GM18511 (cell line): ENCODE data around the gene RAB3A.
"Not testable (repeated sequence)": the region's sequence is repeated elsewhere in the genome, so short reads cannot be mapped to it uniquely, and the experiment has no call there.

Experiments
- ATAC-seq: cut with Tn5 transposase; IDR thresholded peaks from one replicate; pipeline ENCODE4 v1.9.1; 2021; ENCODE audit warnings: mild to moderate bottlenecking, moderate library complexity; ENCODE audit not compliant: unreplicated experiment

RAB3A gene

DNA sequence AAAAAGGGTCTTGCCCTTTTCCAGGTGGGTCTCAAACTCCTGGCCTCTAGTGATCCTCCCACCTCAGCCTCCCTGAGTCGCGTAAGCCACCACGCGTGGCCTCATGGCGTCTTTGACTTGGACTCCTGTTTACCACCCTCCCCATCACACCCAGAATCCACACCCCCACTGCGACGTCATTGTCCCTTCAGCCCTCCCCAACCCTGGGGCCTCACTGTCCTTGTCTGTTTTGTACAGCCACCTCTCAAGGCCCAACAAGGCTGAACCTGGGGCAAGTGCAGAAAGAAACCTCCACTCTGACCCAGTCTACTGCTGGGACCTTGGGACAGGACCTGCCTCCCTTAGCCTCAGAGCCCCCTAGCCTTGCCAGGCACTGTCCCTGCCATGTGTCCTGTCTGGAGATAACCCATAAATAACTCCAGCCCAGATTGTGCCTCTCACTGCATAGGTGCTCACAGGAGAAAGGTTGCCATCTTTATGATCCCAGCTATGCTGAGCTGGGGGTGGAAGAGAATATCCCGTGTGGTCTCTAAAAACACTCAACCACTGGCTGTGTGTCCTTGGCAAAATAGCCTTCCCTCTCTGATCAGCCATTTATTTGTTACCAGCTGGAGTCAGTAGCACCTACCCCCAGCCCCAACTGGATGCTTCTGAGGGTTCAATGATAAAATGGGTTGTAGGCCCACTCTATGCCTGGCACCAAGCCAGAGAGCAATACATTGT is 32.1 kb downstream of the RAB3A start:
- ATAC-seq: no peak

DNA sequence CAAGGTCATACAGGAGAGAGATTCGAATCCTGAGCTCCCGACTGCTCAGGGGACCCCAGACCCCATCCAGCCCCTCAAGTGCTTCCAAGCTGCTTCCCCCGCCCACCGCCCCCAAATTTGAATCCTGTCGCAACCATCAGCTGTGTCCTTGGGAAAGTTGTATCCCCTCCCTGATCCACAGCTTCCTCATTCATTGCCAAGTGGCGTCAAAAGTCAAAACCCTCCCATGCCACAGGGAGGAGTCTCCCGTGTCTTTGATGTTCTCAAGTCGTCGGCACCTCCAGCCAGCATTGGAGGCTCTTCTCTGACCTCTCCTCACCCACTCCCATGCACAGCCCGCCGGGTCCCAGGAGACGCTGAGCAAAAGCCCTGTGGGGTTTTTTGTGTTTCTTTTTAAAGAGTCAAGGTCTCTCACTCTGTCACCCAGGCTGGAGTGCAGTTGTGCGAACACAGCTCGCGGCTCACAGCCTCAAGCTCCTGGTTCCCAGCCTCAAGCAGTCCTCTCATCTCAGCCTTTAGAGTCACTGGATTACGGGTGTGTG is 33.1 kb downstream of the RAB3A start:
- ATAC-seq: no peak

DNA sequence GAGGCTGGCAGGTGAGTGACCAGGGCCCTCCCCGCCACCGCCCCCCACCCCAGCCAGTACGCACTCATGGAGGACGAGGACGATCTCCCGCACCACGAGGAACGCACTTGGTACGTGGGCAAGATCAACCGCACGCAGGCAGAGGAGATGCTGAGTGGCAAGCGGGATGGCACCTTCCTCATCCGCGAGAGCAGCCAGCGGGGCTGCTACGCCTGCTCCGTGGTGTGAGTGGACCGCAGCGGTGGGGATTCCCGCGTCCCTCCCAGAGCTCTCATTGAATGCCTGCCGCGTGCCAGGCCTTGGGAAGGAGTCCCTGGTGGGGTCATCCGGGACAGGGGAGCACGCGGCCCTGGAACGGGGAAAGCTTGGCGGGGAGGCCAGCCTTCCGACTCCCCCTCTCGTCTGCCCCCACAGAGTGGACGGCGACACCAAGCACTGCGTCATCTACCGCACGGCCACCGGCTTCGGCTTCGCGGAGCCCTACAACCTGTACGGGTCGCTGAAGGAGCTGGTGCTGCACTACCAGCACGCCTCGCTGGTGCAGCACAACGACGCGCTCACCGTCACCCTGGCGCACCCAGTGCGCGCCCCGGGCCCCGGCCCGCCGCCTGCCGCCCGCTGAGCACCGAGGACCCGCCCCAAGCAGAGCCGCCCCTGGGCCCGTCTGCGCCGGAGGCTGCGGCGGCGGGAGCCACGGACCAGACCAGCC is 35.0 kb downstream of the RAB3A start:
- no peak for ATAC-seq

DNA sequence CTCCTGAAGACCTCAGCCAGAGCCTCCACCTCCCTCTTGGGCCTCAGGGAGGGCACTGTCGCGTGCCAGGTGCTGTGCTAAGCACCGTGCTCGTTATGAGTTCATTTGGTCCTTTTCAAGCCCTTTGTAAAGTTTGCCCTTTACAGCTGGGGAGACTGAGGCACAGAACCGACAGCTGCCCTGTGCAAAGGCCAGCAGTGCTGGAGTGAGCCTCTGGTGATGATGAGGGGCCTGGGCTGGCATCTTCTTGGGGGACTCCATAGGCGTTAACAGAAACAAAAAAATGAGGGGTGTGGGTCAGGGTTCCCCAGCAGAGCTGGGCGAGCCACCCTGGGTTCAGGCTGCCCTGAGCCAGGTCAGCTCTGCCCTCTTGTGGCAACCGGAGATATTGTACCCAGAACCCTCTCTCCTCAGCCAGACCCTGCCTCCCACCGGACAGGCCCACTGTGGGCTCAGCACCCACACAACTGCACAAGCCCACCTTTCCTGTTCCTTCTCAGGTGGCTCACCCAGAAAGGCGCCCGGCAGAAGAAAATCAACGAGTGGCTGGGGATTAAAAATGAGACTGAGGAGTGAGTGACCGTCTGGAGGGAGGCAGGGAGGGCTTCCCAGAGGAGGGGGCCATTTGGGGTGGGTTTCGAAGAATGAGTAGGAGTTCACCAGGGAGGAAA is 35.7 kb downstream of the RAB3A start:
- ATAC-seq: no peak

DNA sequence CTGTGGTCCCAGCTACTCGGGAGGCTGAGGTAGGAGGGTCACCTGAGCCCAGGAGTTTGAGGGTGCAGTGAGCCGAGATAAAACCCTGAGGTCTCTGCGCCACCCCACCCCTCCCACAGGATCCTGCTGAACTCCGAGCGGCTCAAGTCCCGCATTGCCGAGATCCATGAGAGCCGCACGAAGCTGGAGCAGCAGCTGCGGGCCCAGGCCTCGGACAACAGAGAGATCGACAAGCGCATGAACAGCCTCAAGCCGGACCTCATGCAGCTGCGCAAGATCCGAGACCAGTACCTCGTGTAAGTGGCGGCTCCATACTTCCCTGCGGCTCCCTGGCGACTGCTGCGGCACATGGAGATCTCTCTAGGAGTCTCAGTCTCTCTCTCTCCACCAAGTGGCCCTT is 36.8 kb downstream of the RAB3A start:
- no peak for ATAC-seq

DNA sequence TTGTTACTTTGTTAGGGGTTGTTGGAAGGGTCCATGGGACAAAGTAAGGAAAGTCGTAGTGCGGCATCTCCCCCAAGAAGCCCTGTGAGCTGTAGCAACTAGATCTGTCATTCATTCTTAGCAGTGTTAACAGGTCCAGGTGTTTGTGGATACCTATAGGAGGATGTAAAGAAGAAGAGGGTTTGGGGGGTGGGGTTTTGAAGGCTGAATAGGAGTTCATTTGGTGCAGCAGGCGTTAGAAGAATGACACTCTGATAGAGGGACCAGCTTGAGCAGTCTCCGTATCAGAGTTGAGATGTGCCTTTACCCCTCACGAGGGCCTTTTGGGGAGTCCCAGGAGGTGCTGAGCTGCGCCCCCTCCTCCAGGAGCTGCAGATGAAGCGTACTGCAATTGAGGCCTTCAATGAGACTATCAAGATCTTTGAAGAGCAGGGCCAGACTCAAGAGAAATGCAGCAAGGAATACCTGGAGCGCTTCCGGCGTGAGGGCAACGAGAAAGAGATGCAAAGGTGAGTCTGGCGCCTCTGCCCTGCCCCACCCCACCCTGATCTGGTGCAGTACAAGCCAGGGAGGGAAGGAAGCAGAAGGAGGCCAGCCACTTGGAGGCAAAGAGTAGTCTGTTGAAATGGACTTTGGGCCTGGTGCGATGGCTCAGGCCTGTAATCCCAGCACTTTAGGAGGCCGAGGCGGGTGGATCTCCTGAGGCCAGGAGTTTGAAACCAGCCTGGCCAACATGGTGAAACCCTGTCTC is 37.9 kb downstream of the RAB3A start:
- no peak for ATAC-seq

DNA sequence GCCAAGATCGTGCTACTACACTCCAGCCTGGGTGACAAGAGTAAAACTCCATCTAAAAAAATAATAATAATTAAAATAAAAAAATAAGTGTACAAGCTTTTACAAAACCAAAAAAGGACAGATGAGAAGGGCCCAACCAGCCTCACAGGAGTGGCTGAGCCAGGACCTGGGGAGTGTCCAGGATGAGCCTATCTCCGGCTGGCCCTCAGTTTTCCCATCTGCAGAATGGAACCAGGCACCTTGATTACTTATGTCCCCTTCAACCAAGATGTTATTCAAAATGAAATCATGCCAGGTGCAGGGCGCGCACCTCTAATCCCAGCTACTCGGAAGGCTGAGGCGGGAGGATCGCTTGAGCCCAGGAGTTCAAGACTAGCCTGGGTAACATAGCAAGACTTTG is 39.8 kb downstream of the RAB3A start:
- no peak for ATAC-seq

DNA sequence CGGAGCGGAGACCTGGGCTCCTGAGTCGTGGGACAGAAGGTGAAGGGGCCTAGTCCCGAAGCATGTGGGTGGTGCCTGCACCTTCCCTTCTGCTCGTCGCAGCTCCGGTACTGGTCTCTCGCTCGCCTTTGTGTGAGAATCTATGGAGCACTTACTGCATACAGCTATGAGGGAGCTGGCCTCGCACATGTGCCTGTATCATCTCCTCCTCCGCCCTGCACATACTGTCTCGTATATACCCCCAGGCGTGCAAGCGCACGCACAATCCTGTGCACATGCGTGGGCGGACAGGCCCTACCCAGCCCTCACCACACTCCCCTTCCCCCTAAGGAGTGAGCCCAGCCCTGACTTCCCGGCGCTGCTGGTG is 42.2 kb downstream of the RAB3A start:
- no peak for ATAC-seq

DNA sequence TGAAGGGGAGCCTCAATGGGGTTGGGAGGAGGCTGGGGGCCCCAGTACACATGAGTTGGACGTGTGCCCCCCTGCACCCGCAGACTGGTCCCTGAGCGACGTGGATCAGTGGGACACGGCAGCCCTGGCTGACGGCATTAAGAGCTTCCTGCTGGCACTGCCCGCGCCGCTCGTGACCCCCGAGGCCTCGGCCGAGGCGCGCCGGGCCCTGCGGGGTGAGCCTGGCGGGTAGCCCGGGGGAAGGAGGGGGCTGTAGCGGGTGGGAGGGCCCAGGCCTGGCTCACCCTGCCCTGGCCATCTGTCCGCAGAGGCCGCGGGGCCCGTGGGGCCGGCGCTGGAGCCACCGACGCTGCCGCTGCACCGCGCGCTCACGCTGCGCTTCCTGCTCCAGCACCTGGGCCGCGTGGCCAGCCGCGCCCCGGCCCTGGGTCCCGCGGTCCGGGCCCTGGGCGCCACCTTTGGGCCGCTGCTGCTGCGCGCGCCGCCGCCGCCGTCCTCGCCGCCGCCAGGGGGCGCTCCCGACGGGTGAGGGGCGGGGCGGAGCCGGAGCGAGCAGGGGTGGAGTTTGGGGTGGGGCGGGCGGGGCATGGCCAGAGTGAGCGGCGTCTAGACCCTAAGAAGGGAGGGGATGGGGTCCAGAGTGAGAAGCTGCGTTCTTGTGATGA is 42.7 kb downstream of the RAB3A start:
- ATAC-seq: peak; percentile 70

DNA sequence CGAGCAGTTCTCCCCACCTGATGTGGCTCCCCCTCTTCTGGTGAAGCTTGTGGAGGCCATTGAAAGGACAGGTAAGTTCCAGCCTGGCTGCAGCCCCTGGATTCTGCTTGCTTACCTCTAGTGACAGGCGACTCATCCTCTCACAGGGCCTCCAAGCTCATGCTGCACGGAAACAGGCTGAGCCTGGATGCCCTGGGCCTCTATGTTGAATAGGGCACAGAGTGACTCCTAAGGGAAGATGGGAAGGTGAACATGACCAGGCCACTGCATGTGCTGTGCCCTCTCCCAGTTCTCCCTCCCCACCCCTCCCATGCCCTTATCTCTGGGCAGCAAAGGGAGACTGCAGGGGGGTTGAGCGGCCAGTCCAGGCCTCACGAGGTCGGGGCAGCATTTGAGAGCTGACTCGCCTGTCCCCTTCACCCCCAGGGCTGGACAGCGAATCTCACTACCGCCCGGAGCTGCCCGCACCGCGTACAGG is 43.3 kb downstream of the RAB3A start:
- no peak for ATAC-seq

DNA sequence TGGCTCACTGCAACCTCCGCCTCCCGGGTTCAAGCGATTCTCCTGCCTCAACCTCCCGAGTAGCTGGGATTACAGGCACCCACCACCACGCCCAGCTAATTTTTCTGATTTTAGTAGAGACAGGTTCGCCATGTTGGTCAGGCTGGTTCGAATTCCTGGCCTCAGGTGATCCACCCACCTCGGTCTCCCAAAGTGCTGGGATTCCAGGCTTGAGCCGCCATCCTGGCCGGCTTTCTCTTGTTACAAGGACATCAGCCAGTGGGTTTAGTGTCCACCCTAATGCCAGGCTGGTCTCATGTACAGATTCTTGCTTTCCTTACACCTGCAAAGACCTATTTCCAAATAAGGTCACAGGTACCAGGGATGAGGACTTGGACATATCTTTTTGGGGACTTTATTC is 44.0 kb downstream of the RAB3A start:
- no peak for ATAC-seq

DNA sequence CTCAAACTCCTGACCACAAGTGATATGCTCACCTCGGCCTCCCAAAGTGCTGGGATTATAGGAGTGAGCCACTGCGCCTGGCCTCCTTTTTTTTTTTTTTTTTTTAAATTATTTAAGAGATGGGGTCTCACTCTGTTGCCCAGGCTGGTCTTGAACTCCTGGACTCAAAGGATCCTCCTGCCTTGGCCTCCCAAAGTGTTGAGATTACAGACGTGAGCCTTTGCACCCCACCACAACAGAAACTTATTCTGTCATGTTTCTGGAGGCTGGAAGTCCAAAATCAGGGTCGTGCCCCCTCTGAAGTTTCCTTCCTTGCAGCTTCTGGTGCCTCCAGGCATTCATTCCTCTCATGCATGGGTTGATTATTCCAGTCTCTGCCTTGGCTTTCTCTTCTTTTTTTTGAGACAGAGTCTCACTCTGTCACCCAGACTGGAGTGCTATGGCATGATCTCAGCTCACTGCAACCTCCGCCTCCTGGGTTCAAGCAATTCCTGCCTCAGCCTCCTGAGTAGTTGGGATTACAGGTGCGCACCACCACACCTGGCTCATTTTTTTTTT is 44.7 kb downstream of the RAB3A start:
- ATAC-seq: not testable (repeated sequence)

DNA sequence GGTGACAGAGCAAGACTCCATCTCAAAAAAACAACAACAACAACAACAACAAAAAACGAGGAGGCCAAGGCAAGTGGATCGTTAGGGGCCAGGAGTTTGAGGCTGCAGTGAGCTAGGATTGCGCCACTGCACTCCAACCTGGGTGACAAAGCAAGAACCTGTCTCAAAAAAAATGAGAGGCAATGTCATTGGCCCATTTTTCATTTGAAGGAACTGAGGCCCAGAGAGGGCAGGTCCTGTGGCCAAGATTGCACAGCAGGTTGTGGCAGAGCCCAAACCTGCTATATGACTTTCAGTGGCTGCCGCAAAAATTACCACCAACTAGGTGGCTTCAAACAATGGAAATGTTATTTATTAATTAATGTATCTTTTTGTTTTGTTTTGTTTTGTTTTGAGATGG is 45.4 kb downstream of the RAB3A start:
- ATAC-seq: no peak

DNA sequence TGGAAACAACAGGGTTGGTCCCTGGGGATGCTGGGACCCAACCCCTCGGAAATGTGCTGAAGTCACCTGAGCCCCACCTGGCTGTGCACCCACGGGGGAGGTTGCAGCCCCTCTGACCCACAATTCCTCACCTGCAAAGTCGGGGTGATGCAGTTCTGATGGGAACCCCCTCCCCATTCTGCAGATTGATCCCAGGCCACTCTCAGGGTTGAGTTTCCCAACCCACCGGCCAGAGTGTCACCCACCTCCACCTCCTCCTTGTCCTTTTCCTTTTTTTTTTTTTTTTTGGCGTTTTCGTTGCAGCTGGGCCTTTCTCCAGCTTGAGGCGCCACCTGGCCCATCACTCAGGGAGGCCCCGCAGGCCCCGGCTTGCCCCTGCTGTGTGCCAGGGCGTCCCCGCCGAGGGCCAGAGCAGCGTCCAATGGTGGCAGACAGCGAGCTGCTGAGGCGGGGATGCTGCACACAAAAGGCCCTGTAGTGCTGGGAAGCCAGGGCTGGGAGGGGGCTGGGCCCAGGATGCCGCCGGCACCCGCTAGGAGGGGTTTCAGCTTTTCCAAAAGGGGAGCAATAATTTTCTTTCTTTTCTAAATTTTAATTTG is 46.3 kb downstream of the RAB3A start:
- no peak for ATAC-seq

DNA sequence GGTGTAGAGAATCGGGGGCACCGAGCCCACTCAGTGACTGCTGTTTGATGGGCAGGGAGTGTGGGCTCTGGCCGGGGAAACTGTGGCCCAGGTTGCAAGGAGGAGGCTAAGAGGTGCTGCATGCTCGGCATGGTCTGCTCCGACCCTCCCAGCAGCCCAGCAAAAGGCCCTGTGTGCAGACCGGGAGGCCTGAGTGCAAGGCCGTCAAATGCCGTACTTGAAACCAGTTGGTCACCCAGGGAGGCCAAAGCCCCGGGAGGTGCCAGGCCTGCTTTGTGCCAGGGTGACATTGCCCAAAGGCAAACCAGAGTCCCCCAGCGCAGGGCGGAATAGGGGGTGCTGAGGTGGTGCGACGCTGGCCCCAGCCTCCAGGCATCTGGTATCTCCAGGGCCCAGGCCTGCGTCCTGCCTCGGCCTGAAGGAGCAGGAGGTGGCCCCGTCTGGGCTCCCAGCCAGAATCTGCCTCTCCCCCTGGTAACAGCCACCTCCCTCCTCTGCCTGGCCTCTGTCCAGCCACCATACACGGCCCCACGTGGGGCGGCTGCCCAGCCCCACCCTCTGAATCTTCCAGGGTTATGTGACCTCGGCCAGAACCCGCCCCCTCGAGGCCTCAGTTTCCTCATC is 46.9 kb downstream of the RAB3A start:
- ATAC-seq: no peak

DNA sequence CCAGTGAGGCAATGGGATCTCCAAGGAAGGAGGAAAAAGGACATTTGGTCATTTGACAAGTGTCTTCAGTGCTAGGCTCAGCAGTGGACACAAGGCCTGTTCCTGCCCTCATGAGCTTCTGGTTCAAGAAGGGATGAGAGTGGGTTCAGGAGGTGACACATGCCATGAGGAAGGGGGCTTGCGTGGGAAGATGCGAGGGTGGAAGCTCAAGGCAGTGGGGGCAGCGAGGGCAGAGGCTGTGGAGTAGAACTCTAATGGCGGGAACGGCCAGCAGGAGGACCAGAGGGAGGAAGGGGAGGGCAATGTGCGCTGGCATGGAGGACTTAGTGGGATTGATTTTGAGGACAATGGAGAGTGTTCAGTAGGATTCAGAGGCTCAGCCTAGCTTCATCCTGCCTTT is 47.6 kb downstream of the RAB3A start:
- ATAC-seq: no peak

DNA sequence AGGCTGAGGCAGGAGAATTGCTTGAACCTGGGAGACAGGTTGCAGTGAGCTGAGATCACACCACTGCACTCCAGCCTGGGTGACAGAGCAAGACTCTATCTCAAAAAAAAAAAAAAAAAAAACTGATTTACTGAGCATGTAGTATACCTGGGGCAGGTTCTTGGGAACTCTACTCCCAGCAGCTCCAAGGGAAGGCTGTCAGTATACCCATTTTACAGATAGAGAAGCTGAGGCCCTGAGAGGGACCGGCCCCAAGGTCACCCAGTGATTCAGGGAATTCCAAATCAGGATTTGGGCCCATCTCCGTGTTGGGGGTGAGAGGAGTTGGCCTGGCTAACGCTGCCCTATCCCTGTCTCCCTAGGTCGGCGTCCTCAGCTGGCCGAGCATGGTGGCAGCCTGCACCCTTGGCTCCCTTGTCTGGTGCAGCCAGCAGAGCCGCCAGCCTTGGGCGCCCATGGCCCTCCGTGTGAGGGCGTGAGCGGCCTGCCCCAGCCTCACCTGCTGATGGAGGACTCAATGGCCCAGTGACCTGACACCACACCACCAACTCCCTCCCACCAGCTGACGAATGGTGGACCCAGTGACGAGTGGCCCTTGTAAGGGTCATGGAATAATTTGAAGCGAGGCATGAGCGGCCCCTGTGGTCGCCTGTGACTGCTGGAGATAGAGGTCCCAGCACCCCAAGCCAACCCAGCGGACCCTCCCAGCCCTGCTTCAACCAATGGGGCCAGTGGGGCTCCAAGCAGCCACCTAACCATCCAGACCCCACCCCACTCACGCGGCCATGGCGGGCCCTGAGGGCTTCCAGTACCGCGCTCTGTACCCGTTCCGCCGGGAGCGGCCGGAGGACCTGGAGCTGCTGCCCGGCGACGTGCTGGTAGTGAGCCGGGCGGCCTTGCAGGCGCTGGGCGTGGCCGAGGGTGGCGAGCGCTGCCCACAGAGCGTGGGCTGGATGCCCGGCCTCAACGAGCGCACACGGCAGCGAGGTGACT is 48.5 kb downstream of the RAB3A start:
- no peak for ATAC-seq

DNA sequence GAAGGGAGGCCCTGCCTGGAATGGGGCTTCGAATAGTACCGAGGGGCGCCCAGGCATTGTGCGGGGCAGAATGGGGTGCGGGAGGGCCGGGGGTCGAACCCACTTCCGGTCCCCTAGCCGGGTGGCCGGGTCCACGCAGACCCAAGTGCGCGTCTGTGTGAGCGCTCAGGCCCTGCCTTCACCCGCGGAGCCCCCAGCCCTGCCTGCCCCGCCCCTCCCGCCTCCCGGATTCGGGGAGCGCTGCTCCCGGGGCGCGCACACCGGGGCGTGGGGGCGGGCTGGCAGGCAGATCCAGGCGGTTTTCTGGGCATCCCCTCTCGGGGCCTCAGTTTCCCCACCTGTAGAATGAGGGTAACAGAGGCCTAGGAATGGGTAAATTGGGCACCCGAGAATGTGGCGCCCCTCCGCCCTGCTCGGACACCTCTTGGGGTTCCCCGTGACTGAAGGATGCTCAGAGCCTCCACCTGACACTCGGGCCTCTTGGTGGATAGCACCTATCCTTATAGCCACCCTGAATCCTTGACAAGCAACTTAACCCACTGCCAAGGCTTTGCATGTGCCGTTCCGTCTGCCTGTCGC is 50.2 kb downstream of the RAB3A start:
- no peak for ATAC-seq
